Astrocyte (in vitro differentiated cells and primary cell): Measurements from ENCODE around the gene RBX1. TPM values are rescaled to one million over a fixed set of nuclear protein-coding genes. Genes with fewer than 3 reads are reported as not detected.
"Not testable (repeated sequence)": the region's sequence is repeated elsewhere in the genome, so short reads cannot be mapped to it uniquely, and the experiment has no call there.

Experiments used
- DNase-seq: peaks from one replicate; pipeline ENCODE4 v3.0.0-alpha.2; 2010; ENCODE audit warnings: low read depth
- FAIRE-seq: peaks from 2 replicates; lab custom pipeline; 2011; peaks lifted over from hg19 to GRCh38; lab: Jason Lieb, UNC
- H2AFZ ChIP-seq: 2 replicates; pipeline ENCODE4 v1.6.0; 2012; ENCODE audit warnings: low read depth, low read length, inconsistent platforms
- H3K27ac ChIP-seq: 2 replicates; pipeline ENCODE4 v1.5.1; 2011; ENCODE audit warnings: low read depth, low read length, inconsistent platforms
- H3K27me3 ChIP-seq: 2 replicates; pipeline ENCODE4 v1.6.0; 2011; ENCODE audit warnings: low read length, inconsistent platforms; ENCODE audit not compliant: insufficient read depth
- H3K36me3 ChIP-seq: 2 replicates; pipeline ENCODE4 v1.5.1; 2011; ENCODE audit warnings: low read length, inconsistent platforms; ENCODE audit not compliant: insufficient read depth
- H3K4me1 ChIP-seq: 2 replicates; pipeline ENCODE4 v1.5.1; 2011; ENCODE audit warnings: low read length, inconsistent platforms; ENCODE audit not compliant: insufficient read depth
- H3K4me2 ChIP-seq: 2 replicates; pipeline ENCODE4 v1.6.0; 2012; ENCODE audit warnings: low read length, inconsistent platforms
- H3K4me3 ChIP-seq: 2 replicates; pipeline ENCODE4 v1.5.1; 2011; ENCODE audit warnings: low read depth, mild to moderate bottlenecking, low read length, inconsistent platforms; ENCODE audit not compliant: insufficient read depth
- H3K79me2 ChIP-seq: 2 replicates; pipeline ENCODE4 v1.6.0; 2012; ENCODE audit warnings: mild to moderate bottlenecking, low read length, inconsistent platforms; ENCODE audit not compliant: insufficient read depth
- H3K9ac ChIP-seq: 2 replicates; pipeline ENCODE4 v1.6.0; 2012; ENCODE audit warnings: mild to moderate bottlenecking, low read length, inconsistent platforms
- H3K9me3 ChIP-seq: 2 replicates; pipeline ENCODE4 v1.5.1; 2012; ENCODE audit warnings: low read depth, mild to moderate bottlenecking, low read length, inconsistent platforms; ENCODE audit not compliant: insufficient read depth
- H4K20me1 ChIP-seq: 2 replicates; pipeline ENCODE4 v1.6.0; 2012; ENCODE audit warnings: low read length, inconsistent platforms; ENCODE audit not compliant: insufficient read depth
- H3K27ac Mint-ChIP-seq: one replicate; pipeline ENCODE4 v1.8.0; 2021; ENCODE audit warnings: mild to moderate bottlenecking, mixed read lengths; ENCODE audit not compliant: unreplicated experiment
- H3K27me3 Mint-ChIP-seq: one replicate; pipeline ENCODE4 v1.8.0; 2021; ENCODE audit warnings: low read depth, mixed read lengths; ENCODE audit not compliant: unreplicated experiment
- H3K36me3 Mint-ChIP-seq: one replicate; pipeline ENCODE4 v1.8.0; 2021; ENCODE audit warnings: low read depth, mixed read lengths; ENCODE audit not compliant: unreplicated experiment
- H3K4me1 Mint-ChIP-seq: one replicate; pipeline ENCODE4 v1.8.0; 2021; ENCODE audit warnings: low read depth, mixed read lengths; ENCODE audit not compliant: unreplicated experiment
- H3K4me3 Mint-ChIP-seq: one replicate; pipeline ENCODE4 v1.8.0; 2021; ENCODE audit warnings: mild to moderate bottlenecking, moderate library complexity, mixed read lengths; ENCODE audit not compliant: unreplicated experiment
- H3K9me3 Mint-ChIP-seq: one replicate; pipeline ENCODE4 v1.8.0; 2021; ENCODE audit warnings: mild to moderate bottlenecking, mixed read lengths; ENCODE audit not compliant: unreplicated experiment
- CTCF ChIP-seq: IDR thresholded peaks from 2 replicates; pipeline ENCODE4 v1.5.1; 2011; ENCODE audit warnings: low read depth, mild to moderate bottlenecking, inconsistent platforms, low read length, moderate library complexity; ENCODE audit not compliant: insufficient read depth
- EZH2 ChIP-seq: IDR thresholded peaks from 2 replicates; pipeline ENCODE4 v1.6.1; 2012; ENCODE audit warnings: mild to moderate bottlenecking, low read length, inconsistent platforms; ENCODE audit not compliant: insufficient read depth
- total RNA-seq: library from RNA; stranded (reverse); gene quantifications from 2 replicates; pipeline ENCODE4 v1.2.1, GENCODE V29; 2021

RBX1 gene
- total RNA-seq, 1 donor from 2014 or later, result 54.6 TPM

GRCh38 chr22:40908895-40909294, 42.3 kb upstream of the RBX1 start:
- Histone ChIP-seq H3K9me3 (no peaks in the 10 kb centered on the region), H4K20me1 (no peaks in the 10 kb centered on the region), H3K4me2 (no peak overlapping the region), H3K36me3 (peaks cover 10% of the 10 kb centered on the region), H3K79me2 (no peaks in the 10 kb centered on the region), H3K27me3 (no peaks in the 10 kb centered on the region), H3K4me1 (no peaks in the 10 kb centered on the region), H2AFZ (no peak overlapping the region), H3K27ac (no peak overlapping the region), H3K4me3 (no peak overlapping the region), H3K9ac (no peak overlapping the region)
- no peak overlapping the region for H3K27ac Mint-ChIP-seq
- DNase-seq (no peak), FAIRE-seq (no peak)
- H3K27me3 Mint-ChIP-seq, result no peaks in the 10 kb centered on the region
- H3K36me3 Mint-ChIP-seq, result peaks cover 9% of the 10 kb centered on the region
- TF ChIP-seq CTCF (no peak), EZH2 (no peak)
- no peaks in the 10 kb centered on the region for H3K9me3 Mint-ChIP-seq
- peaks cover 2% of the 10 kb centered on the region for H3K4me1 Mint-ChIP-seq
- no peak overlapping the region for H3K4me3 Mint-ChIP-seq

- Histone ChIP-seq H2AFZ (no peak overlapping the region), H3K9ac (no peak overlapping the region), H4K20me1 (no peaks in the 10 kb centered on the region), H3K27me3 (no peaks in the 10 kb centered on the region), H3K36me3 (peaks cover 5% of the 10 kb centered on the region), H3K4me2 (no peak overlapping the region), H3K4me1 (no peaks in the 10 kb centered on the region), H3K9me3 (no peaks in the 10 kb centered on the region), H3K4me3 (no peak overlapping the region), H3K27ac (no peak overlapping the region), H3K79me2 (no peaks in the 10 kb centered on the region)
- peaks cover 2% of the 10 kb centered on the region for H3K4me1 Mint-ChIP-seq
- no peak overlapping the region for H3K27ac Mint-ChIP-seq
- H3K27me3 Mint-ChIP-seq, result no peaks in the 10 kb centered on the region
- no peaks in the 10 kb centered on the region for H3K9me3 Mint-ChIP-seq
- no peak overlapping the region for H3K4me3 Mint-ChIP-seq
- H3K36me3 Mint-ChIP-seq, result peaks cover 12% of the 10 kb centered on the region
- TF ChIP-seq EZH2, result no peak
- DNase-seq, result no peak
- no peak for FAIRE-seq
These were observed 39.4 kb upstream of the RBX1 start for GRCh38 chr22:40911772-40912171.

GRCh38 chr22:40912987-40913386, 38.2 kb upstream of the RBX1 start:
- H3K9me3 ChIP-seq, DNase-seq, H3K27ac Mint-ChIP-seq, H3K79me2 ChIP-seq, H4K20me1 ChIP-seq, H3K27ac ChIP-seq, H3K36me3 ChIP-seq, H3K4me1 Mint-ChIP-seq, H3K27me3 ChIP-seq, H2AFZ ChIP-seq, H3K4me1 ChIP-seq, H3K4me3 Mint-ChIP-seq, H3K27me3 Mint-ChIP-seq, H3K9me3 Mint-ChIP-seq, H3K4me2 ChIP-seq, H3K4me3 ChIP-seq, FAIRE-seq, H3K9ac ChIP-seq: not testable (repeated sequence)
- H3K36me3 Mint-ChIP-seq, result peaks cover 12% of the 10 kb centered on the region

- H3K4me3 ChIP-seq, result no peak overlapping the region
- no peaks in the 10 kb centered on the region for H3K9me3 Mint-ChIP-seq
- peaks cover 8% of the 10 kb centered on the region for H3K36me3 ChIP-seq
- H3K27me3 ChIP-seq, result no peaks in the 10 kb centered on the region
- H3K4me2 ChIP-seq, result no peak overlapping the region
- no peak for TF ChIP-seq EZH2
- no peak for TF ChIP-seq CTCF
- H3K27me3 Mint-ChIP-seq, result no peaks in the 10 kb centered on the region
- no peaks in the 10 kb centered on the region for H3K4me1 Mint-ChIP-seq
- no peak for DNase-seq
- FAIRE-seq, result no peak
- H3K9ac ChIP-seq, result no peak overlapping the region
- H3K9me3 ChIP-seq, result no peaks in the 10 kb centered on the region
- no peak overlapping the region for H3K27ac Mint-ChIP-seq
- H3K27ac ChIP-seq, result no peak overlapping the region
- H3K4me3 Mint-ChIP-seq, result no peak overlapping the region
- H4K20me1 ChIP-seq, result no peaks in the 10 kb centered on the region
- H3K4me1 ChIP-seq, result no peaks in the 10 kb centered on the region
- no peak overlapping the region for H2AFZ ChIP-seq
- H3K36me3 Mint-ChIP-seq, result peaks cover 14% of the 10 kb centered on the region
- H3K79me2 ChIP-seq, result no peaks in the 10 kb centered on the region
These were observed 31.7 kb upstream of the RBX1 start for GRCh38 chr22:40919446-40919845.
